Measurements from ENCODE around the gene ME2.

- TF ChIP-seq, protein P1, sequence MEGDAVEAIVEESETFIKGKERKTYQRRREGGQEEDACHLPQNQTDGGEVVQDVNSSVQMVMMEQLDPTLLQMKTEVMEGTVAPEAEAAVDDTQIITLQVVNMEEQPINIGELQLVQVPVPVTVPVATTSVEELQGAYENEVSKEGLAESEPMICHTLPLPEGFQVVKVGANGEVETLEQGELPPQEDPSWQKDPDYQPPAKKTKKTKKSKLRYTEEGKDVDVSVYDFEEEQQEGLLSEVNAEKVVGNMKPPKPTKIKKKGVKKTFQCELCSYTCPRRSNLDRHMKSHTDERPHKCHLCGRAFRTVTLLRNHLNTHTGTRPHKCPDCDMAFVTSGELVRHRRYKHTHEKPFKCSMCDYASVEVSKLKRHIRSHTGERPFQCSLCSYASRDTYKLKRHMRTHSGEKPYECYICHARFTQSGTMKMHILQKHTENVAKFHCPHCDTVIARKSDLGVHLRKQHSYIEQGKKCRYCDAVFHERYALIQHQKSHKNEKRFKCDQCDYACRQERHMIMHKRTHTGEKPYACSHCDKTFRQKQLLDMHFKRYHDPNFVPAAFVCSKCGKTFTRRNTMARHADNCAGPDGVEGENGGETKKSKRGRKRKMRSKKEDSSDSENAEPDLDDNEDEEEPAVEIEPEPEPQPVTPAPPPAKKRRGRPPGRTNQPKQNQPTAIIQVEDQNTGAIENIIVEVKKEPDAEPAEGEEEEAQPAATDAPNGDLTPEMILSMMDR (IDR thresholded peaks at IDR 0.05): no peak
- TF ChIP-seq POLR2A (IDR thresholded peaks at IDR 0.05): no peak
These were observed 45.5 kb downstream of the ME2 start for GRCh38 chr18:50924372-50924771.
